GM21423 (cell line): ENCODE results near the gene GRB10.
A peak's percentile ranks its signal among the peaks of the same experiment; 100 is the strongest.

Experiments
- ATAC-seq: cut with Tn5 transposase; IDR thresholded peaks from one replicate; pipeline ENCODE4 v1.9.1; 2021; ENCODE audit warnings: mild to moderate bottlenecking, moderate library complexity; ENCODE audit not compliant: unreplicated experiment

GRB10 gene

DNA sequence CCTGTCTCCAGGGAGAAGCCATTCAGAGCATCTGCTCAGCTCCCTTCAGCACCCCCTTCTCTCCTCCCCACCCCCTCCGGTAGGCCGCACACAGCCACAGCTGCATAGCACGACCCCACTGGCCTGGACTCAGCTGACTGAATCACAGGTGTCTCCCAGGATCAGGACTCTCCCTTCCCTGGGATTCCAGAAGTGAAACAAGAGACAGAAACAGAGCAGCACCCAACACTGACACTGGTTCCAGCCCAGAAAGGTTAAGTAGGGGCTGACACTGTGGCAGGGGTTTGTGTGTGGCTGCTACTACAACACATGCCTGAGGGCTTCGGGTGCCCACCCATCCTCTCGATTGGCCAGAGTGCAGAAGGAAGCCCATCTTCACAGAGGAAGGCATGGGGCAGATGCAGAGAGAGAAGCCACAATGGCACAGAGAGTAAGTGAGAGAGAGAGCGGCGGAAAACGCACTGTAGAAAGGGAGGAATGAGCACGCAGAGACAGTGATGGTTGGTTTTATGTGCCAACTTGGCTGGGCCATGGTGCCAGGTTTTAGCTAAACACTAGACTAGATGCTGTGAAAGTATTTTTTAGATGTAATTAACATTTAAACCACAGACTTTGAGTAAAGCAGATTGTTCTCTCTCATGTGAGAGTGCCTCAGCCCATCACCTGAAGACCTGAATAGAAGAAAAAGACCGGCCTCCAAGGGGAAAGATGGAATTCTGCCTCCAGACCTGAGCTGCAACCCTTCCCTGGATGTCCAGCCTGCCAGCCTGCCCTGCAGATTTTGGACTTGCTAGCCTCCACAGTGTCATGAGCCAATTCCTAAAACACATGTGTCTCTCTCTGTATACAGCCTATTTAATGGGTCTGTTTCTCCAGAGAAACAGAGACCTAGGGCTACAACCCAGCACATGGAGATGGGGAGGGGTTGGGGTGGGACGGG, 107.5 kb downstream of the GRB10 start:
- ATAC-seq = no peak

- no peak for ATAC-seq
These were observed 108.4 kb downstream of the GRB10 start for GRCh38 chr7:50674299-50674698.

GRCh38 chr7:50673096-50673495, 109.6 kb downstream of the GRB10 start:
- no peak for ATAC-seq

GRCh38 chr7:50672045-50672444, 110.7 kb downstream of the GRB10 start:
- no peak for ATAC-seq

DNA sequence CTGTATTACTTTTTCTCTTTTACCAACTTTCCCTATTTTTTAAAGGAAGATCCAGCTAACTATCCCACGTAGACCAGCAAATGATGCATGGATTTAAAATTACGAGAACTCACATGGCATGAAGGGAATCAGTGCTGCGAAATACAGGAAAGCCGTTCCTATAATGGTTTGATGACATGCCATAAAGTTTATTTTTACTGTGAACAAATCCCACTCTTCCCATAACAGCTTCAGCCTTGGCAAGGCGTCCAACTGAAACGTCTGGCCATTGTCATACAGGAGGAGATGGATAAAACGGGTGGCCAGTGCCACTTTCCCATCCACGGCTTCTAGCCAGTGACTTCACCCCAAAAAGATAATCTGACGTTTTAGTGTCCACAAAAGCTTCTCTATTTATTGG, 111.3 kb downstream of the GRB10 start:
- ATAC-seq = no peak

DNA sequence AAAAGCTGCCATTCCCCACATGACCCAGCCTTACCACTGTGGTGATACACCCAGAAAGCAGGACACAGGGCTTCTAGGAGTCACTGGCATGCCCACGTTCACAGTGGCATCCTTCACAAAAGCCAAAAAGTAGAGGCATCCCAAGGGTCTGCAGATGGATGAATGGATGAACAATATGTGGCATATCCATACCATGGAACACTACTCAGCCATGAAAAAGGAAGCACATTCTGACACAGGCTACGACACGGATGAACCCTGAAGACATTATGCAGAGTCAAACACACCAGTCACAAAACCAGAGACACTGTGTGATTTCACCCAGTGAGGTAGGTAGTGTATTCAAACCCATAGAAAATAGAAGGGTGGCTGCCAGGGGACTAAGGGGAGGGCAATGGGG, 112.8 kb downstream of the GRB10 start:
- no peak for ATAC-seq

DNA sequence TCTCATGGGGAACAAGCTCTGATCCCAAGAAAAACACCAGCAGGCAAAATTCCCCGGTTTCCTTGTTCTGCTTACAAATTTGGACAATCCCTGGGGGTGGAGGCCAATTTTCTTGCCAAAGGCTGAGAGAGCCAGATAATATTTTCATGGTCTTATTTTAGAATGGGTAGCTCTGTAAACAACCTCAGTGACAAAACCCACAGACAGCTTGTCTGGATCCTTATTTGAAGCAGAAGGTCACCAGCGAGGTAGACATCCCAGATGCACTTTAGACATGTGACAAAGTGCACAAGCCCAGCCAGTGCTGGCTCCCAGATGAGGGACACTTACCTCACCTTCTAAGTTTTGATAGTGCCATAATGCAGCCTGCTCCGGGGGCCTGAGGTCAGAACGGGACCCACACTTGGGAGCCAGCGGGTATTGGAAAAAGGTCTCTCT, 114.9 kb downstream of the GRB10 start:
- ATAC-seq = no peak

- no peak for ATAC-seq
These were observed 115.4 kb downstream of the GRB10 start for GRCh38 chr7:50667338-50667737.

- ATAC-seq = no peak
These were observed 116.6 kb downstream of the GRB10 start for GRCh38 chr7:50666124-50666496.

GRCh38 chr7:50665403-50666123, 117.1 kb downstream of the GRB10 start:
- ATAC-seq = peak; percentile 0

DNA sequence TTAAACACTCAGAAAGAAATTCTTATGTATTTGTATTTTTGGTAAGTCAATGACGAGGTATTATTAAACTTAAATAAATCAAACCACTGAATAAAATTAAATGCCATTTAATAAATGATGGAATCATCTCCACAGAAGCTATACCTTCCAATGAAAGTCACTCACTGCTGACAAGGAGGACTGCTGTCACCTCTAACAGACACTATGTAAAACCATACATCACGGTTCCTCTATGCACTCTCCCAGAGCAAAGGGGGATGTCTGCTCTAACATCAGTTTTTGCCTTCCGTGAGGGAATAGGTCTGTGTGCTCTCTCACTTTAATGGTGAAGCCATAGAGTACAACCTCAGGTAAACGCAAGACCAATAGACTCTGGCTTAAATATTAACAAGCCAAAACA, 117.8 kb downstream of the GRB10 start:
- ATAC-seq = peak; percentile 25

DNA sequence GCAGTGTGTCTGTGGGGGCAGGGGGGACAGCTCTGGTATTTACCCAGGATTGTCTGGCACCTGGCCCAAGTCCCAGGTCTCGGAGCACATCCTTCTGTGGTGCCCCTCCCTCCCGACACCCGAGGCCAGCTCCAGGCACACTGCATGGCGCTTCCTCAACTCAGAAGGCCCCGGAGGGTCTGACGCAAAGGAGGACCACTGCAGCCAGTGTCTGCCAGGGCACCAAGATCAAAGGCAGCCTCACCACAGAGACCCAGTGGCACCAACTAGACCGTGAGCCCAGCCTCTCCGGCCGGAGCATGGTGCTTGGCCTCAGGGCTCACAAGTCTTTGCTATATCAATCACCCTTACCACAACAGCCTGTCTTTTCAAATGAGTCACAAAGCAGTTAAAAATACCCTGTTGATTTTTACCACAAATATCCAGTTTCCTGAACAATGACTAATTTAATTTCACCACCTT, 118.2 kb downstream of the GRB10 start:
- ATAC-seq = peak; percentile 40

- ATAC-seq = no peak
These were observed 119.1 kb downstream of the GRB10 start for GRCh38 chr7:50663396-50664102.

DNA sequence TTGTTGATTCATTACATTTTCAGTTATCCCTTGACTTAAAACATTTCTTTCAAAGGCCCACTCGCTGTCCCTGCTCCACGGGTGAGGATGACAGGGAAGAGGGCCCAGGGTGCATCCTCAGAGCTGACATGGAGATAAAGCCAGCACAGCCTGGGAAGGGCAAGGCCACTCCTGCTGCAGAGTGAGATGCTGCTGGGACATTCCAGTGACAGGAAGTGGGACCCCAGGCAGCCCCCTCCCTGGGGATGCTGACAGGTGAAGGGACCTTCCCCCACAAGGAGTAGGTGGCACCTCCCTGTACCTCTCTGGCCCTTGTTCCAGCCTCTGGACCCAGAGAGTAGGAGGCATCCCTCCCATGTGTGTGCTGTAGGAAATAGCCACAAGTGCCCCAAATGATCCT, 119.7 kb downstream of the GRB10 start:
- ATAC-seq = no peak

DNA sequence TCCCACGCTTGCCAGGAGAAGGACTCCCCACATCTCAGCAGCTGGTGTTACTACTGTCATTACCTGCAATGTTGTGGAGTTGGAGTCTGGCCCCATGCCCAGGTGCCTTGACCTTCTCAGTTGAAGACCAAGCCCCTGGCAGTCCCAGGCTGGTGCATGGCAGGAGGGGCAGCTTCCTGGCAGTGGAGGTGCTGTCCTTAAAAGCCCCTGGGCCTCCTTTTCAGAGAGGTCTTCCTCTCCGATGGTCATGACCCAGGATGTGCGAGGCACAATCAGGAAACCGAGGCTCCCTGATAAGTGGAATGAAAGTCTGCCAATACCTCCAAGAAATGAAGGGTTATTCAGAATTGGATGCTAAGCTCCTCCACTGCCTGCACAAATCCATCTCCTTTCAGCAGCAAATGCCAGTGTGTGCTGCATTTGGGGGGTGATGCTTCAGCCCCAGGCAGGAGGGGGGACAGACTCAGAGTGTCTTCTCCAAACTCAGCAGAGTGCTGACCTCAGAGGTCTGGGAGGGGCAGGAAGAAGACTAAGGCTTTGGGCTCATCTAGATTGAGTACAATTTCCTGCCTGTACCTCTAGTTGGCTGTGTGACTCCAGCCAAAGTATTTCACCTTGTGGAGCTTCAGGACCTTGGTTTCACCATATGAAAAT, 120.5 kb downstream of the GRB10 start:
- no peak for ATAC-seq

GRCh38 chr7:50661345-50662040, 121.2 kb downstream of the GRB10 start:
- peak; percentile 61 for ATAC-seq

DNA sequence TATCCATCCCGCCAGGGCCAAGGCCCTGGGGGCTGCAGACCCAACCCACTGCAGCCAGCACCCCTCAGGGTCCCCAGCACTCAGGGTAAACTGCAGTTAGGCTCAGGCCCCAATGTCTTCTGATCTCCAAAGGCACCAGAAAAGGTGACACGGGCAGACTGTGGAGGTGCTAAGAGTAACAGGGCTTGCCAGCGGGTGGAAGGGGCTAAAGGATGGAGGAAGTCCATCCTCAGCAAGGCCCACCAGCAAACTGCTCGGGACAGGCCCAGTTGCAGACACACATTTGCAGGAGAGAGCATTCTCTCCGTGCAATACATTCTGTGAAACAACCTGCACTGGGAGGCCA, 121.9 kb downstream of the GRB10 start:
- ATAC-seq = no peak

DNA sequence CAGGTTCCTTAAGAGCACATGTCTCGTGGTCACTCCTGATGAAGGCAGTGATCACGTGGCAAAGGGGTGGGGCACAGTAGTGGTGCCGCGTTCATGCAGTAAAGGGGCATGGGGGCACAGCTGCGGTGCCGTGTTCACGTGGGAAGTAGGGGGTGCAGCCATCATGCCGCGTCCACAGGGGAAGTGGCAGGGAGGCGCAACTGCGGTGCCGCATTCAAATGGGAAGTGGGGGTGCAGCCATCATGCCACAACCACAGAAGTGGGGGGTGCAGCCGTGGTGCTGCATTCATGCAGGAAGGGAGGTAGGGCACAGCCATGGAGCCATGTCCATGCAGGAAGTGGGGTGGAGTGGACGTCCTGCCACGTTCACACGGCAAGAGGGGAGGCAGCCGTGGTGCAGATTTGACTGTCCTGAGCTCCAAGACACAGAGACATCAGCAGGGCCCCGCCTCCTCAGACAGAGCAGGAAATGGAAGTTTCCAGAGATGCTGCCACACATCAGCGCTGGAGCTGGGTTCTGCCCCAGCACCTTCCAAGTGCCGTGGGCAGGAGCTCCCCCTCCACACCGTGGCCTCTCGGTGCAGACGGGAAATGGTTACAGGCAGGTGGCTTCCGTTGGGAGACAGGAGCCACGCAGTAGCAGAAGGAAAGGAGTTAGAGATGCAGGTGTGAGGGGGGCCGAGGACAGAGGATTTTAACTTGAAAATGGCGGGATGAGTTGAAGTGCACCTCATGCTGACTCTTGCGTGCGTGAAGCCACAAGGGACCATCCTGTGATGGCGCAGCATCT, 122.5 kb downstream of the GRB10 start:
- peak; percentile 18 for ATAC-seq

DNA sequence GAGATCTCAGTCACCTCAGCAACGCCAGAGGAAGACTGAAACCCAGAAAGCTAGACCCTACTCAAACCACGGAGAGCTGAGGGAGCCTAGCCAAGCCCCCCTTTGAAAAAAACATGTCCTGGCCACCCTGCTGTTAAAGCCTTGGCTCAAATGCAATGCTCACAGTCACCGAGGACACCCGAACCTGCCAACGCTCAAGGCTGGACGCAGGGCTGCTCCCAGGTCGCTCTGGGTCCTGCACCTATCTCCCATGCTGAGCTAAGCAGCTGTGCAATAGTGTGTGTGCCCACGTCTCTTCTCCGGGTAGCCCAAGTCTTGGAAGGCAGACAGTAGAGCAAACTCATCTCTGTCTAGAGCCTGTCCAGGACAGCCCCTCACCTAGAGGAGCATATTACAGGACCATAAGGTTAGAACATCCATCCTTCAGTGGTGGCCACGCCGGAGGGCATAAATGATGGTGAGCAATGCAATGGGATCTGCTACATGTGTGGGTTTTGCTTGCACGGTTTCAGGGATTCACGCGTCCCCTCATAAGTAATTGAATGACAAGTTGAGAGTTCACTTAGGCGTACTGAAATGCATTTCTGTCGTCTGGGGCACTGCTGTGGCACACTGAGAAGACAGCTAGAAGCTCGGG, 123.2 kb downstream of the GRB10 start:
- no peak for ATAC-seq
